OCI-LY7 (cell line): ENCODE data around the gene PIGL. TPM values are rescaled to one million over a fixed set of nuclear protein-coding genes. Genes with fewer than 3 reads are reported as not detected.

ENCODE experiments used
- BruUV-seq: library from RNA; stranded (reverse); fragments of 400-500 nt; replicated peaks from 2 replicates; lab custom pipeline; 2021; lab: Mats Ljungman, UMichigan
- CTCF ChIA-PET: fragments of 300-600 bp; sonication (Branson Sonifier 250); formaldehyde crosslinking; loops from one replicate; lab custom pipeline; 2022; ENCODE audit warnings: antibody characterized with exemption; ENCODE audit not compliant: unreplicated experiment; lab: Charles Lee
- POLR2A ChIA-PET: fragments of 300-600 bp; sonication (Branson Sonifier 250); formaldehyde crosslinking; loops from one replicate; lab custom pipeline; 2022; ENCODE audit warnings: antibody characterized with exemption; lab: Charles Lee
- DNase-seq: peaks from one replicate; pipeline ENCODE4 v3.0.0-alpha.2; 2015; ENCODE audit warnings: low spot score
- H2AFZ ChIP-seq: fragments of 200-600 bp; sonication (generic), shearing (Covaris generic); 2 replicates; pipeline ENCODE4 v1.6.1; 2014; ENCODE audit warnings: mild to moderate bottlenecking, antibody characterized with exemption, low read length, moderate library complexity
- H3K27ac ChIP-seq: fragments of 200-600 bp; sonication (generic); 2 replicates; pipeline ENCODE4 v1.5.1; 2014; ENCODE audit warnings: mixed run types, low read depth, mild to moderate bottlenecking, moderate library complexity, low read length, inconsistent platforms; ENCODE audit not compliant: poor library complexity, severe bottlenecking
- H3K36me3 ChIP-seq: fragments of 200-600 bp; sonication (generic); 2 replicates; pipeline ENCODE4 v1.6.1; 2014; ENCODE audit warnings: mild to moderate bottlenecking, antibody characterized with exemption, low read length, moderate library complexity, mixed read lengths; ENCODE audit not compliant: insufficient read depth
- H3K4me1 ChIP-seq: fragments of 200-600 bp; sonication (generic); 2 replicates; pipeline ENCODE4 v1.5.1; 2014; ENCODE audit warnings: mild to moderate bottlenecking, low read length; ENCODE audit not compliant: insufficient read depth, poor library complexity, severe bottlenecking
- H3K4me2 ChIP-seq: fragments of 200-600 bp; sonication (generic); 2 replicates; pipeline ENCODE4 v1.6.1; 2014; ENCODE audit warnings: mild to moderate bottlenecking, low read length
- H3K4me3 ChIP-seq: fragments of 200-600 bp; sonication (generic); 2 replicates; pipeline ENCODE4 v1.5.1; 2014; ENCODE audit warnings: mild to moderate bottlenecking, low read depth, low read length; ENCODE audit not compliant: poor library complexity, severe bottlenecking
- H3K79me2 ChIP-seq: fragments of 200-600 bp; sonication (generic); 2 replicates; pipeline ENCODE4 v1.6.1; 2016; ENCODE audit warnings: low read depth, mild to moderate bottlenecking, low read length, moderate library complexity, mixed read lengths; ENCODE audit not compliant: insufficient read depth
- H3K9me2 ChIP-seq: fragments of 200-600 bp; sonication (generic); 2 replicates; pipeline ENCODE4 v1.6.1; 2016; ENCODE audit warnings: mild to moderate bottlenecking, low read length, mixed read lengths; ENCODE audit not compliant: insufficient read depth
- H3K9me3 ChIP-seq: fragments of 200-600 bp; sonication (generic); 2 replicates; pipeline ENCODE4 v1.6.1; 2014; ENCODE audit warnings: mild to moderate bottlenecking, mixed run types, low read length, mixed read lengths
- H4K20me1 ChIP-seq: fragments of 200-600 bp; sonication (generic); 2 replicates; pipeline ENCODE4 v1.6.1; 2014; ENCODE audit warnings: mild to moderate bottlenecking, antibody characterized with exemption, low read length, moderate library complexity, mixed read lengths; ENCODE audit not compliant: insufficient read depth
- CTCF ChIP-seq: fragments of 200-600 bp; sonication (generic); conservative IDR thresholded peaks from 2 replicates; pipeline ENCODE4 v1.5.1; 2014; ENCODE audit warnings: mild to moderate bottlenecking, antibody characterized with exemption, low read length, moderate library complexity, mixed read lengths
- EZH2phosphoT487 ChIP-seq: fragments of 200-600 bp; sonication (generic); IDR thresholded peaks from 2 replicates; pipeline ENCODE4 v1.6.1; 2018; ENCODE audit warnings: low read depth, borderline replicate concordance, mild to moderate bottlenecking, mixed run types, antibody characterized with exemption, low read length, moderate library complexity, mixed read lengths
- intact Hi-C: fragments of 100-400 bp; cut with micrococcal nuclease; formaldehyde crosslinking; loops from one replicate; pipeline ENCODE4 v1.10.0; 2022; ENCODE audit not compliant: unreplicated experiment
- total RNA-seq, 2 experiments: library from RNA; depleted of rRNA in 1 of 2; stranded (reverse); fragments of >200 nt in 1 of 2; shearing (Covaris generic) in 1 of 2; gene quantifications; 2 replicates each; pipeline ENCODE4 v1.2.3, GENCODE V29; 2014 to 2022

PIGL gene
- total RNA-seq, 2 experiments from 2014 or later, result 39.4 to 43.6 TPM

DNA sequence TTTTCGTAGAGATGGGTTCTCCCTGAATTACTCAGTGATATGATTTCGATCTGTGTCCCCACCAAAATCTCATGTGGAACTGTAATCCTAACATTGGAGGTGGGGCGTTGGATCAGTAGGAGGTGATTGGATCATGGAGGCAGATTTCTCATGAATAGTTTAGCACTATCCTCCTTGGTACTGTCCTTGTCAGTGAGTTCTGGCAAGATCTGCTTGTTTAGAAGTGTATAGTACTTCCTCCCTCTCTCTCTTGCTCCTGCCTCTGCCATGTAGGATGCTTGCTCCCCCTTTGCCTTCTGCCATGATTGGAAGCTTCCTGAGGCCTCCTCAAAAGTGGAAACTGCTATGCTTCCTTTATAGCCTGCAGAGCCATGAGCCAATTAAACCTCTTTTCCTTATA, 22.9 kb downstream of the PIGL start:
- Histone ChIP-seq H3K9me2 (no peaks in the 10 kb centered on the region), H3K36me3 (peaks cover 17% of the 10 kb centered on the region), H2AFZ (no peak overlapping the region), H3K79me2 (no peaks in the 10 kb centered on the region), H3K4me2 (no peak overlapping the region), H3K27ac (no peak overlapping the region), H3K4me1 (no peaks in the 10 kb centered on the region), H4K20me1 (no peaks in the 10 kb centered on the region), H3K4me3 (no peak overlapping the region), H3K9me3 (no peaks in the 10 kb centered on the region)
- no TSS peak for BruUV-seq
- intact Hi-C loops, result no loop called here
- POLR2A ChIA-PET, result interaction anchor here (0.6 kb wide), 1 partner anchor 69 kb away, joined by 3 read pairs; no protein-coding TSS in a partner anchor
- no peak for DNase-seq
- CTCF ChIA-PET, result no interaction called here
- TF ChIP-seq EZH2phosphoT487 (no peak), CTCF (no peak)

- Histone ChIP-seq H4K20me1 (no peaks in the 10 kb centered on the region), H2AFZ (no peak overlapping the region), H3K27ac (no peak overlapping the region), H3K9me2 (no peaks in the 10 kb centered on the region), H3K4me1 (no peaks in the 10 kb centered on the region), H3K4me2 (no peak overlapping the region), H3K4me3 (no peak overlapping the region), H3K36me3 (peaks cover 4% of the 10 kb centered on the region; the same call in 1 of the 2 replicates), H3K79me2 (no peaks in the 10 kb centered on the region), H3K9me3 (no peaks in the 10 kb centered on the region)
- TF ChIP-seq CTCF, result no peak
- no peak for TF ChIP-seq EZH2phosphoT487
- no TSS peak for BruUV-seq
- ChIA-PET CTCF (no interaction called here), POLR2A (interaction anchor here (0.7 kb wide), 1 partner anchor 277 kb away, joined by 3 read pairs; no protein-coding TSS in a partner anchor)
- DNase-seq, result no peak
- intact Hi-C loops, result no loop called here
These were observed 24.9 kb downstream of the PIGL start for GRCh38 chr17:16241906-16242399.

- H3K4me1 ChIP-seq, result no peaks in the 10 kb centered on the region
- no peak overlapping the region for H3K27ac ChIP-seq
- no peaks in the 10 kb centered on the region for H4K20me1 ChIP-seq
- DNase-seq, result no peak
- CTCF ChIA-PET, result no interaction called here
- H3K9me2 ChIP-seq, result no peaks in the 10 kb centered on the region
- no TSS peak for BruUV-seq
- POLR2A ChIA-PET, result no interaction called here
- H3K9me3 ChIP-seq, result no peaks in the 10 kb centered on the region
- intact Hi-C loops, result no loop called here
- no peak overlapping the region for H3K4me2 ChIP-seq
- H2AFZ ChIP-seq, result no peak overlapping the region
- TF ChIP-seq CTCF (no peak), EZH2phosphoT487 (no peak)
- no peak overlapping the region for H3K4me3 ChIP-seq
- peaks cover 7% of the 10 kb centered on the region; the same call in 1 of the 2 replicates for H3K36me3 ChIP-seq
- H3K79me2 ChIP-seq, result no peaks in the 10 kb centered on the region
These were observed 26.4 kb downstream of the PIGL start for GRCh38 chr17:16243385-16243784.
